Inflammatory macrophage (primary cell): ENCODE data around the gene LRRC2.
"Not testable (repeated sequence)": the region's sequence is repeated elsewhere in the genome, so short reads cannot be mapped to it uniquely, and the experiment has no call there.

Experiments
- DNase-seq, 2 donors: peaks; one replicate each; pipeline ENCODE4 v3.0.0-alpha.2; 2020 to 2022
- total RNA-seq, 18 experiments: gene quantifications; one replicate each; lab custom pipeline; 2026; ENCODE audit warnings: mixed read lengths in 6 of 18, inconsistent platforms in 2 of 18; lab: John Stamatoyannopoulos, UW

Gene LRRC2
- 0 to 0.19 (median 0.04) reads per million in 18 experiments for total RNA-seq

DNA sequence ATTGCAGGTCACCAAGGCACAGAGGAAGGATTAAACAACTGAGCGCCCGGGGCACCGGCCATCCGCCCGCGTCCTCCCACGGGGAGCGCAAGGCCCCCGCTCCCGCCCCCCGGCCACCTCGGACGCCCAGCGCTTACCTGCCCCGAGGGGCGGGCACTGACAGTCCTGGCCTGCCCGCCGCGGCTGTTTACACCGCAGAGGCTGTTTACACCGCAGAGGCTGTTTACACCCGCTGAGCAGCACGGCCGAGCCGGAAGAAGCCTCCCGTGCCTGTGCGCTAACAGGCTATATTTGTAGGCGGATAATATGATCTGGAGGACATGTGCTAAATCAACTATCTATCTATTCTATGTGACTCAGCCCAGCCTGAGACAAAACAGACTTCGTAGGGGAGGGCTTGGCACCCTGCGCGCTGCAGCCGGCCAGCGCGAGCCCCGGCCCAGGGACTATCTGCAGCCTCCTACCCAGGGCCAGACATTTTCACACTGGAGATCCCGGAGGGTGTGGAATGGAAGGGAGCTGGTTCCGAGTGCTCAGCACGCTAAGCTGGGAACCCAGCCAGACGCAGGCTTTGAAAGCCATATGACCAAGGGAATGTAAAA lies at the start of gene LRRC2:
LRRC2 (minus strand) TSS at position 263 of the 602 bp plus-strand sequence. CDS start 14,711 bp downstream, outside the sequence.
- DNase-seq: peak; percentile 3 to 27

DNA sequence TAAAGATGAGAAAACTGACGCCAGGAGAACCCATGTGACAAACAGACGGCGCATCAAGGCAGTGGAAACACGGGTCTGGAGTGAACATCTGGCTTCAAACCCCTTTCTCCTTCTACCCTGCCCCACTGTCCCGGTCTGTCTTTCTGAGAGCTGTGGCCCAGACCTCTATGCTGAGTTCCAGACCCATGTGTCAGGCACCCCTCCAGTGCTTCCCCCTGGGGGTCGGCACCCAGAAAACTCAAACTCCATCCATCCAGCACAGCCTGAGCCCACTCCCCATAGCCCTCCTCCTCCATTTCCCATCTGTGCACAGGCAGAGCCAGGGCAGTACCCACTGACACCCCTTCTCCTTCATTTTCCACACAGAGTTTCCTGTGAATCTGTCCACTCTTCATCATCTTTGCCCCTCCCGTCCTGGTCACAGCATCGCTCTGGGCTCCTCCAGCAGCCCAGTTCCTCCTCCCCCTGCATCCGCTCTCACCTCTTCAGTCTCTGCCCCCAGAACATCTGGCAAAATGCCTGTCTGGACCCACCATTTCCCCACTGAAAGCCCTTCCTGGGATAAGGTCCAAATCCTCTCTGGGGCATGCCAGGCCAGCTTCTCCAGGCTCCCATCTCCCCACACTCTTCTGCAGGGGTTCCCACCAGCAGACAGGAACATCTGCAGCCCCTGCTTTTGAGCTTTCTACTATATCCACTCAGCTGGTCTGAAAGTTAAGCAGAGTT lies 49.1 kb upstream of the LRRC2 start:
- no peak for DNase-seq

- no peak for DNase-seq
Observed at GRCh38 chr3:46614431-46614830, 48.3 kb upstream of the LRRC2 start.

DNA sequence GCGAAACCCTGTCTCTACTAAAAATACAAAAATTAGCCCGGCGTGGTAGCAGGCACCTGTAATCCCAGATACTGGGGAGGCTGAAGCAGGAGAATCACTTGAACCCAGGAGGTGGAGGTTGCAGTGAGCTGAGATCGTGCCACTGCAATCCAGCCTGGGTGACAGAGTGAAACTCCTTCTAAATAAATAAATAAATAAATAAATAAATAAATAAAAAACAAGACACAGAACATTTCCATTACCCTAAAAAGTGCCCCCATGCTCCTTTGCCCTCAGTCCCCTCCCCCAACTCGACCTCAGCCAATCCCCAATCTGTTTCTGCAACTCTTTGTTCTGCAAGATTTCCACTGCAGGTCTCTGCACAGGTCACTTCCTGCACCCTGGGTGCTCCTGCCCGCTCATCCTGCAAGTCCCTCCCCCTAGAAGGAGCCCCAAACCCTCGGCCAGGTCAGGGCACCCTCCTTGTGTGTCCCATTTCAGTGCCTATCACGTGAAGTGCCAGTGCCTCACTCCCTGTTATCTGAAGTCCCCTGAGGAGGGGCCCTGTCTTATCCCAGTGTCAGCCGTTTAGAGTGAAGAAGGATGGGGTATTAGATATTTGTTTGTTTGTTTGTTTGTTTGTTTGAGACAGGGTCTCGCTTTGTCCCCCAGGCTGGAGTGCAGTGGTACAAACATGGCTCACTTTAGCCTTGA lies 47.4 kb upstream of the LRRC2 start:
- DNase-seq: no peak

DNA sequence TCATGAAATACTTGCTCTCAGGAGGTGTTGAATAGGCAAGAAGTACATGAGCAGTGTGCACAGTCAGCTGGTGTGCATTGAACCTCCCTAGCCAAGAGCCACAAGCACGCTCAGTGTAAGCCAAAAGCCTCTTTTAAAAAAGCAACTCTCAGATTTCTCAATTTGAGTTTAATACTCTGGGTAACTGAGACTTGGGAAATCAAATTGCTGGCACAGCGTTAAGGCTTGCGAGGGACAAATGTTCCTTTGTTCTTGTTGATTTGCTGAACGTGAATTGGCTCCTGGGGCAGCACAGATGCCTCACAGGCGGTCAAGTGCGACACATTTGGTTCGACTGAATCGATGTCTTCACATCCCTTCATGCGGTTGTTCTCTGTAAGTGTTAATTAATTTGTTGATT lies 46.2 kb upstream of the LRRC2 start, which contains the start of gene FAM240A:
FAM240A (plus strand) TSS at position 202 of the 400 bp plus-strand sequence; CDS start at position 361, 159 bp downstream.
- no peak for DNase-seq

GRCh38 chr3:46609944-46610722 lies 44.0 kb upstream of the LRRC2 start:
- no peak for DNase-seq

GRCh38 chr3:46609212-46609721 lies 43.2 kb upstream of the LRRC2 start:
- DNase-seq: no peak

- no peak for DNase-seq
Observed at GRCh38 chr3:46607603-46608028, 41.5 kb upstream of the LRRC2 start.

DNA sequence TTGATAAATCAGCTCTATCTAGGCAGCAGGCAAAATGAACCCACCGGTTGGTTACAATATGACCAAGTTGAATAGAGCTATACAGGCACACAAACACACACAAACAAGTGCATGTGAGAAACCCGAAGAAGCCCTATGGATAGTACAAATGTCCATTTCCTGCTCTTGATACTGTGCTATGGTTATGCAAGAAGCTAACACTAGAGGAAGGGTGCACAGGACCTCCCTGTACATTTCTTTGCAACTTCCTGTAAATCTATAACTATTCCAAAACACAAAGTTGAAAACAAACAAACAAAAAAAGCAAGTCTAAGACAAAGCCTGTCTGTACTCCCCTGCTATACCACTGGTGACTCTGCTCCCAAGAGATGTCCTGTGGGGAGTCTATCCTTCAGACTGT lies 38.0 kb upstream of the LRRC2 start:
- peak; percentile 27 to 45 for DNase-seq

DNA sequence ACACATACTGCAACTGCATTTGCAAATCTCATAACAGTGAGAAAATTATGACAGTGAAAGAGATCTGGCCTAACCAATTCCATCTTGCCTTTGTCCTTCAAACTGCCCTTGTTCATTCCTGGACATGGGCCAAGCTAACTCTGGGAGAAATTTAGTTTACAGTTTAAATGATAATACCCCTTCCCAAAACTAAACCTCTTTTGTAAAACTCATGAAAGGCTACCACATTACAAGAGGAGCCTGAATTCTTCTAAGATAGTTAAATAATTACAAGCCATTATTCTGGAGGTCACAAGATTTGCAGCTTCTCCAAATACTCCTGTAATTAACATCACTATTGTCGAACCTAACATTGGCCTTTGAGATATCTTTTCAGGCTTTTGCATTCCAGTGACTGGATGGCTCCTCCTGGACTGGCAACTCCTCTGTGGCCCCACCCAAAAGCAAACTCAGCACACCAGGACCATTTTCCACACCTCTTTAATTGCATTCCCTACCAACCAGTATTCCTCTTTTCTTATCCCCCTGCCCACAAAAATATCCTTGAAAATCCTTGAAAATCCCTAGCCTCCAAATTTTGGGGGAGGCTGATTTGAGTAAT lies 37.4 kb upstream of the LRRC2 start:
- DNase-seq: no peak

DNA sequence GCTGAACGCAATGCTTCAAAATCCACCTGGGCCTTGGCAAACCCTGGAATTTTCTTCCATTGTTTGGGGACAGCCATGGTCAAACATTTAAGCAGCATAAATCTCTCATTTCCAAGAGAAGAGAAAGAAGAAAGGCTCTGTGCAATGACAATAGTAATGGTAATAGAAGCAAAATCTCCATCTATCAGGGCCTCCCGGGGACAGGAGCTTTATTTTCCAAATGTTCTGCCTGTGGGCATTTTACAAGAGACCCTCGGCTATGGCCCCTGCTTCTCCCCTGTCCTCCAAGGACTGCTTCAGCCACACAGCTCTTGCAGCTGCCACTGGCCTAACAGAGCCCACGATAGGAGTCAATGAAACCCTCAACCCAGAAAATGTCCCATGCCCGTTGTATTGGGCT lies 33.5 kb upstream of the LRRC2 start:
- DNase-seq: no peak

DNA sequence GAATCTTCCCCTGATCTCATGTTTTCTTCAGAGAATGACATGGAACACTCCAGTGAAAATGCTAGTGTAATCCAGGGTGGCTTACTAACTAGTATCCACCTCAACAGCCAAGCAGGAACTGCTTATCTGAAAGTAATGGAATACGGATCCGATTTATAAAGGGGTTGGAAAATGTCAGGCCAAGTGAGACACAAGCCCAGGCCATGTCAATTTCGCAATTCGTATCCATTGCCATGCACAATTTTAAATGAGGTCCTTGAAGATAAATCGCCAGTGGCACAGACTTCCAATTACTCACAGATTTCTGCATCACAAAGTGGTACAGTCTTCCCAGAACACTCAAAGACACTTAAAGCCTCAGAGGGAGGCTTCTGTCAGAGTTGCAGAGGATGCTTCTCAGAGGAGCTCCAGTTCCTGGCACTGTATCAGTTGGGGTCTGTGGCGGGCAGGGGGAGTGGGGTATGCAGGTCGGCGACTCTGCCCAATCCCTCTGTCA lies 29.8 kb upstream of the LRRC2 start:
- DNase-seq: no peak

- DNase-seq: no peak
Observed at GRCh38 chr3:46594723-46595122, 28.6 kb upstream of the LRRC2 start.

GRCh38 chr3:46593979-46594378 lies 27.9 kb upstream of the LRRC2 start:
- DNase-seq: no peak

DNA sequence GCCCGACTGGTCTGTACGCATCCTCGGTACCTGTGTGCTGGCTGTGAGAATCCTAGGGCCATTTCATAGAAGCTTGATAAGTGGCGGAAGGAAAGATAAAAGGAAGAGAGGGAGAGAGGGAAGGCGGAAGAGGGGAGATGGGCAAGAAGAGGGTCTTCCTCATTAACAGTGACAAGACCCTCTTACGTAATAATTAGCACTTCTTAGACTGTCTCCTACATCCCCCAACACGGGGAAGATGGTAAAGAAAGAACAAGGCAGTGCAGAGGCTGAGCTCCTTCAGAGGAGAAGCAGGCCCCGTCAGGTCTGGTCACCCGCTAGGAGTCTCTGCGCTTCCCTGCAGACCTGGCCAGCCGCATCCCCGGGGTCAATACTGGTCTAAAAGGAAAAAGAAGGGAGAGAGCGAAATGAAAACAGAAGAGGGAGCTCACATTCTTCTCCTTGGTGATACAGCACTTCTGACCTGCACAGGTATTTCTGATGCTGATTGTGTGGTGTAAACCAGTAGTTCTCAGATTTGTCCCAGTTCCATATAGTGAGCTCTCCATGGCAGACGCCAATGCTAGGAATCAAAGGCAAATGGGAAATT lies 27.3 kb upstream of the LRRC2 start:
- no peak for DNase-seq

DNA sequence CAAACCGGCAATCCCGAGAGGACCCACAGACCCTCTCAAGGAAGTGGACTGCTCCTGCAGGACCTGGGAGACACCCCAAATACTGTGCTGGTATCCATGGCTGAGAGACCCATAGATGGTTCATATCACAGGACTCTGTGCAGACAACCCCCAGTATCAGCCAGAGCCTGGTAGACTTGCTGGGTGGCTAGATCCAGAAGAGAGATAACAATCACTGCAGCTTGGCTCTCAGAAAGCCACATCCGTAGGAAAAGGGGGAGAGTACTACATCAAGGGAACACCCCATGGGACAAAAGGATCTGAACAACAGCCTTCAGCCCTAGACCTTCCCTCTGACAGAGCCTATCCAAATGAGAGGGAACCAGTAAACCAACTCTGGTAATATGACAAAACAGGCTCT lies 21.2 kb upstream of the LRRC2 start:
- DNase-seq: not testable (repeated sequence)

DNA sequence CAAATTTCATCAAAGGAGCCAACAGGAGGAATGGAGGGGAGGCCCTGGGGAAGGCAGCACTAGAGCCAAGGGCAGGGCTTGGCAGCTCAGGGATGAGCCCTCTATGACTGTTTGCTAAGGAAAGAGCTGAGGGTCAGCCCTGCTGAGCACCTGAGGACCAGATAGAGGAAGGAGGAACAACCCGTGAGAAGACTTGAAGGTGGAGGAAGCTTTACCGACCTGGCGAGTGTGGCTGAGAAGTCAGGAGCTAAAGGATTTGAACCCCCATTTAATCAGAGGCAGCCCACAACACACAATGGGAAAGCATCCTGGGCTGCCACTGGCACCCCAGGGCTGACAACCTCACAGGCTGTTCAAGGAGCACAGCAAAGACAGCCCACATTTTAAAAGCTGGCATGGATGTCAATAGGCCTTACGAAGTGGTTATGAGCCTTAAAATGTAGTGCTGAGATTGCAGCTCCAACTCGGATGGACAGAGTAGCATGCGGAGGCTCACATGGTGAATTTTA lies 20.7 kb upstream of the LRRC2 start:
- no peak for DNase-seq

DNA sequence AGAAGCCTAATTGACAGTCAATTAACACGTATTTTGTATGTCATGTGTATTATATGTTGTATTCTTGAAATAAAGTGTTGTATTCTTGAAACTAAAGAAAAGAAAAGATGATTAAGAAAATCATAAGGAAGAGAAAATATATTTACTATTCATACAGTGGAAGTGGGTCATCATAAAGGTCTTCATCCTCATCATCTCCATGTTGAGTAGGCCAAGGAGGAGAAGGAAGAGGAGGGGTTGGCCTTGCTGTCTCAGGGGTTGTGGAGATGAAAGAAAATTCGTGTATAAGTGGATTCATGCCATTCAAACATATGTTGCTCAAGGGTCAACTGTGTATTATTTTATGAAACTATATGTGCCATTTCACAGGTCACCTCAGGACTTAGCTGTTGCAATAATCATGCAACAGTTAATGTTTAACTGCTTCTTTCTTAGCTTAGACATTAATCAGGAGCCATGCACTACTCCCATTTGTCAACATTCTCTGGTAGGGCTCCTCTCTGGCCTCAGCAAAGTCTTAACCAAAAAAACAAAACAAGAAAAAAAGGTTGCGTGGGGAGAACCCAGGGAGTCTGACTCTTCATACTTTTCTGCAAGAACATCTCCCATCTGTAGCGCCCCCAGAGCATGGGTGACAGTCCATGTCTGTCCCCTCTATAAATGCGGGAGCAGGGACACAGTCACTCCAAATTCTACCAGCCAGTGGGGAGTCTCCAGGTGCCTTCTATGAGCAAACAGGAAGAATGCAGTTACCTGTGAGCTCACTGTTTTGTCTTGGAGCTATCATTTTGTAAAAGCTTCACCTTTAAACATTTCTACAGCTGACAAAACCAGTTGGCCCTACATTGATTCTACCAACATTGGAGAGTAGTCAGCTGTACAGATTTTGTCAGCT lies 19.9 kb upstream of the LRRC2 start:
- no peak for DNase-seq

GRCh38 chr3:46584598-46585467 lies 18.7 kb upstream of the LRRC2 start:
- DNase-seq: no peak
